Stimulated activated CD8-positive, alpha-beta memory T cell treated with anti-CD3 and anti-CD28 coated beads, Interleukin-2, amount 100 ng/mL, for 1 hour (primary cell): ENCODE measurements around the gene ST8SIA5.

Source experiments
- DNase-seq, 2 donors: peaks; one replicate each; pipeline ENCODE4 v3.0.0-alpha.2; 2020; ENCODE audit warnings: low read depth in 2 of 2

ST8SIA5 gene

DNA sequence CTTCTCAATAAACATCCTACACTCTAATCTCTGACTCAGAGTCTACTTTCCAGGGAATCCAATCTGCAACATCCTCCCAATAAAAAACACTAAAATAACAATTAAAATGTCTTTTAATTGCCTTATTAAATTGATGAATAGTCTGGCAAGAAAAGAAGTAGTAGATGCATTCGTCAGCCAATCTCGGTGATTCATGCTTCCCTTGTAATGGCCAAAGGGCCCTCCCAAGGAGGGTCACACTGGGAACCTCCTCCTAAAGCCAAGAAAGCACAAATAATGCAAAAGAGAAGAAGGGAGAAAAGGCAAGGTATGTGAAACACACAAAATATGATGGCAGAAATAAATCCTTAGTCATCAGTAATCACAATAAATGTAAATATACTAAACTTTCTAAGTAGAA, 16.8 kb downstream of the ST8SIA5 start:
- no peak for DNase-seq

DNA sequence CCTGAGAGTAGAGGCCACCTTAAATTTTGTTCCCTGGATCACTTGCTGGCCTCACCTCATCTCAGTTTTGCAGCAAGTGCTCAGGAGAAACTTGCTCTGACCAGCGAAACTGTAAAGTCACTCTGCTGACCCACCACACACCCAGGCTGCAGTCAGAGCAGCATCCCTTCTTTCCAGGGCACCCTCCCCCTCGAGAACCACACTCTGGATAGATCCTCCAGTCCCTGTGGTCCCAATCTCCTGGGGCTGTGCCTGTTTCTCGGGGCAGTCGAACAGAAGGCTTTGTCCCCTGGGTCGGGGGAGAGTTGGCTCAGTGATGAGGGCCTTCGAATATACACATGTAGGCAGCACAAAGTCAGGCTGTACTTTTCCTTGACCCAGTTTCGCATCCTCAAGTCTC, 18.4 kb downstream of the ST8SIA5 start:
- DNase-seq: no peak

DNA sequence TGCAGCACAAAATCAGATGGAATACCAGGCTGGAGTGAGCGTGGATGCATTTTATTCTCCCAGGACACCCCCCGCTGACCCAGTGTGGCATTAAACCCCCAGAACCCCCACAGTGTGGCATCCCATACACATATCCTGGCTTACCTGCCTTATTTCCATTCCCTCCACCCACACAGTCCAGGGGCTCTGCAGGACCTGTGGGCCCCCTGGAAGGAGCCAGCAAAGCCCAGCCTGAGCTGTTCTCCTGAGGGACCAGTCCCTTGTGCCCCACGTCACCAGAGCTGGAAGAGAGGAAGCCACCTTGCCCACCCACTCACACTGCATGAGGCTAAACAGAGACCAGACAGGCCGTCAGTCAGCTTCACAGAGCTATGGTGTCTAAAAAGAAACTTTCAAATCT, 20.1 kb downstream of the ST8SIA5 start:
- no peak for DNase-seq

DNA sequence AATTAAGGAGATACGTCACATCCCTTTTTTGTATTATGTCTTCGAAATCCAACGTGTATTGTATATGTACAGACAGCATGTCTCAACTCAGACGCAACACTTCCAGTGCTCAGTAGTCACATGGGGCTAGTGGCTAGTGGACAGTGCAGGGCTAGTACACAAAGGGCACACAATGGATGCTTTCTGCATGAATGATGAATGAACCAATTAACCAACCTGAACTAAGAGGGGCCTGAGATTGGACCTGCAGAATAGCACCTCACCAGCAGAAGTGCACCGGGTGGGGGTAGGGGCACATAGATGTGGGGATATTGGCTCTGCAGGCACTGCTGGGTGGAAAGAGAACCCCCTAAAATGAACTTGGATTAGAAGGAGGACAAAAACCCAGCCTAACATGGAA, 20.7 kb downstream of the ST8SIA5 start:
- DNase-seq: no peak

DNA sequence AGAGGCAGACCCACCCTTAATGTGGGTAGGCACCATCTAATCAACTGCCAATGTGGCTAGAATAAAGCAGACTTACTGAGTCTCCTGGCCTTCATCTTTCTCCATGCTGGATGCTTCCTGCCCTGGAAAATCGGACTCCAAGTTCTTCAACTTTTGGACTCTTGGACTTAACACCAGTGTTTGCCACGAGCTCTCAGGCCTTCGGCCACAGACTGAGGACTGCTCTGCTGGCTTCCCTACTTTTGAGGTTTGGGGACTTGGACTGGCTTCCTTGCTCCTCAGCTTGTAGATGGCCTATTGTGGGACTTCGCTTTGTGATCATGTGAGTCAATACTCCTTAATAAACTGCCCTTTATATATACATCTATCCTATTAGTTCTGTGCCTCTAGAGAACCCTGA, 21.9 kb downstream of the ST8SIA5 start:
- no peak for DNase-seq

DNA sequence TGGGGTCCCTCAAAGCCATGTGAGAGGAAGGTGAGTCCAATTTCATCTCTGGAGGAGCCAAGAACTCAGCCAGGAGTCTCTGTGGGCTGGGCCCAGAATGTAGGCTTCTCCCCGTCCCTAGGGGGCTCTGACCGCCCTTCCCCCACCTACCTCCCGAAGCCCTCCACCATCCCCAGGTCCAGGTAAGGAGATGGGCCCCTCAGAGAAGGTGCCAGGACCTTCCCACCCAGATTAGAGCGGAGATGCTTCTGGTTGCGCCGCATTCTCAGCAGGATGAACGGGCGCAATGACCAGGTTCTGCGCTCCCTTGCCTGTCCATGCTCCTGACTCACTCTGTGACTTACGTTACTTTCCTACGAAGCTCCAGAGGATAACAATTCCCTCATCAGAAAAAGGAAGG, 23.0 kb downstream of the ST8SIA5 start:
- no peak for DNase-seq

DNA sequence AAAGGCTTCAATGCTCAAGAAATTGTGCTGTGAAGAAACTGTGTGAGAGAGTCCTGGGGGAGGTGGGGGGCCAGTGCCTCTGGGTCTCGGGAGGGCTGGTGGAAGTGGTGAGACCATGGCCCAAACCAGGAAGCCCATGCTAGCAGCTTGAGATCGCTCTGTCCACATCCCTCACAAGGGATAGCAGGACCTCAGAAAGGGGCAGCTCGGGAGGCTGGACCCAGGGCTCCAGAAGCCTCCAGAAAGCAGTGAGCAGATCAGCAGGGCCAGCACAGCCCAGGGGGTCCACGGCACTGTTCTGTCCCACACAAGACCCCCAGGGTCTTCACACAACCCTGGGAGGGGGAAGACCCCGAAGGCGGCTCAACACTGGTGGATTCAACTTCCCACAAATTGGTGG, 24.1 kb downstream of the ST8SIA5 start:
- no peak for DNase-seq

DNA sequence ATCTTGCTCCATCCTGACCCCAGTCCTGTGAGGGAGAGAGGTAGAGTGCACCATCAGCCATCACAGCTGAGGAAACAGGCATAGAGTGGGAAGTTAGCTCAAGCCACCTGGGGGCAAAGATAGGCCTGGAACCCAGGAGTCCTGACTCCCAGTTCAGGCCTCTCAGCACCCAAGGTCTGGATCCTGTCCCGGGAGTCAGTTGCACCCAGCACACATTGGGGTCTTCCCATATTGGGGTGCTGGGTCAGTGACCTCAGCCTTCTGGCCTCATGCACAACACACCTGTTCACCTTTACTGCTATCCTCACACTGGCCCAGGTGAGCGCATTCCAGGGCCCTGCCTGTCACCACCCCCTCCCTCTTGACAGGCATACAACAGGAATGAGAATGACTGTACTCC, 24.7 kb downstream of the ST8SIA5 start:
- no peak for DNase-seq

DNA sequence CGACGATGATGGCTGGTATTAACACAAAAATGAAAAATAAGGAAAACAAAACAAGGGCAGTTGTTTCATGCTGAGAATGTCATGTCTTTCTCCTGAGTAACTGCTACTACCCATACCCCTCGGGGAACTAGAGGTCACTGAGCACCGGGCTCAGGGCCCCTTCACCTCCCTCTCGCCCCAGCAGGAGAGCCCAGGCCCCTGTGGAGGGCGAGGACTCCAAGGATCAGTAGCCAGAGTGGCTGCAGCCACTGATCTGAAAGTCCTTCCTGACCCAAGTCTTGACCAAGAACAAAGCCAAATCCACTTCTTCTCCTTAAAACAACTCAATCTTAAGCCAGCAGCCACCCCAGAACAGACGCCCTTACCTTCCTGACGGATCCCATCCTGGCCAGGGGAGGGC, 25.5 kb downstream of the ST8SIA5 start:
- DNase-seq: no peak

DNA sequence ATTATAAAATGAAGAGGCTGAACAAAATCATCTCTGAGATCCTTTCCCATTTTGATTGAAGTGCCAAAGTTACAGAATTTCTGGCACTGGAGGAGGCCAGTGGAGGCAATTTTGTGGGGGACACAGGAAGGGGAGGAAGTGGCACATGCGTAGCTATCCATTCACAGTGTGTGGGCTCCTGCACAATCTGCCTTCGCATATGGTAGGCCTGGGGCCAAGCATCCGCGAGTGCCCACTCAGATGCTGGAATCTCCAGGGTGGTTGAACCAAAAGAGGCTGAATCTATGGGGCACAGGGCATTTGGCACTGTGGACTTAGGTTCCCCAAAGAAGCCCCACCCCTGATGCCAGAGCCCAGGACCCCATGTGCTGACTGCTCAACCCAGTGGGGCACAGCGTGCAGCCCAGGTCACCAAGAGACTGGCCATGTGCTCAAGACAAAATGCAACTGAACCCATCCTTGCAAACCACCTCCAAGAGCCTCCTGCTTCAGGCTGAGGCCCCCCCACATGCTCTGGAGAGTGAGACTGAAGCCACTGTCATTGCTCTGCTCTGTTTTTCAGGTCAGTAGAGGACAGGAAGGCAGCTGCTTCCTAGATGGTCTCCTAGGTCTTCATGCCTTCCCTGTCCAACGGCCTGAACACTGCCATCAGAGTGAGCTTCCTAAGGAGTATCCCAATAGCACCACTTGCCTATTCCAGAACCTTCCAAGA, 28.5 kb downstream of the ST8SIA5 start:
- DNase-seq: no peak

DNA sequence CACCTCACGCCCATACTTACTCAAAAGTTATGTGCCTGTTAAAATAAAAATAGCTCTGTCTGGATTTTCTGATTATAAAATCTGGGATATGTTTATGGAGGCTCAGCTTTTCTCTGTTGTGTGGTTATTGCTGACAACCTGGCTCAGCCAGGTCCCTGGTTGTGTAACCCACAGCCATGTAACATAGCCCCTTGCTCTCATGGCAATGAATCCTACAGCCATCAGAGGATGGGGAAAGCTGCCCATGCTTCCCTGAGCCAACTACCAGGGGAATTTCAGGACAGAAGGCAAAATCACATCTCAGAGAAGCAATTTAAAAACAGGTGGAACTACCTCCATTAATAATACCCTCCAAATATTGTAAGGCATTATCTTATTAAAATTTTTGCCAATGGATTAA, 29.7 kb downstream of the ST8SIA5 start:
- DNase-seq: no peak

DNA sequence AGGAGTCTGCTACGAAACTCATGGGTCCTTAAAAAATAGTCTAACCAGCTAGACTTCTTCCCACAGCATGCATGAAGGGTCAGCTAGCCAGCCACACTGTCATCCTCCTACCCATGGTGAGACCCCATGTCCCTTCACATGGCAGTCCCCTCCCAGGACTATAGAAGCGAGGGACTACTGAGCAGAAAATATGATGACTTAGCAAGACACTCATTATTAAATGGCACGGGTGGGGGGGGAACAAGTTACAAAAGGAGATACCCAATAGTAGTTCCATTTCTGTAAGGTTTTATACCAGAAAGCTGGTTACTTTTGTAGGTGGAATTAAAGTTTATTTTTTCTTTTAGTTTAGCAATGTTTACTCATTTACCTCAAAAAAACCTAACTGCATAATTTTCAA, 31.5 kb downstream of the ST8SIA5 start:
- DNase-seq: no peak

DNA sequence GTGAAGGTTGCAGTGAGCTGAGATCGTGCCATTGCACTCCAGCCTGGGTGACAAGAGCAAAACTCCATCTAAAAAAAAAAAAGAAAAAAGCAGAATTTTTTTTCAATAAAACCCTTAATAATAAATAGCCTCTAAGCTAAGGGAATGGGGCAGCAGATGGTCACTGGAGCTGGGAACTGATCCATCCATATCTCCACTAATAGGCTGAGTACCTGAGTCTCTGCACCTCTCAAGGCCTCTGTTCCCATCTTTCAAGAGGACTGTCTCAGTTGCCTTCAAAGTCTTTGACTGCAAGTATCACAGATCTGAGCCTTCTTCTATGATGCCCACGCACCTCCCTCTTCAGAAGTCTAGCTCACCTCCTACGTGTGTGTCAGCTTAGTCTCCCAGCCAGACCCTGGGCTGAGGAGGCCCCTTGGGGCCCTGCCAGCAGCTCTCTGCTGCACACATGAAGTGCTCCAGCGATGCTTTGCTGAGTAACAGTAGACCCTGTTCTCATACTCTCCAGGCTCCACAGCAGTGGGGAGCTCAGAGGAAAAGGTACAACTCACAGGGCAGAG, 32.9 kb downstream of the ST8SIA5 start:
- DNase-seq: no peak

DNA sequence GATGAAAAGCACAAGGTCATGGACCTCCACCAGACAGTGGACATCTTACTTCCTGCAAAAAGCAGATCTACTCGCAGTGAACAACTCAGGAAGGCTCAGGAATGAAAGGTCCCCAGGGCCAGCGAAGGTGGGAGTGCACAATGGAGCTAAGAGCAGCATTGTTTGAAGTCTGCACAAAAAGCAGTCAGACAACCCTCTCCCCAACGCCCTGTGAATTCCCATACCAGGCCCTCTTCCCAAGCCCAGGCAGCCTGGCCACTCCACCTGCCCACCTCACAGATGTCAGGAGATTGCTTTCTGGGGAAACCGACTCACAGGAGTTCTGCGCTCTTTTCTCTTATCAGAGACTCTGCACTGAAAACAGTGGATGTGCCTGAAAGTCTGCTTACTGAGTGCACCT, 34.8 kb downstream of the ST8SIA5 start:
- DNase-seq: no peak

DNA sequence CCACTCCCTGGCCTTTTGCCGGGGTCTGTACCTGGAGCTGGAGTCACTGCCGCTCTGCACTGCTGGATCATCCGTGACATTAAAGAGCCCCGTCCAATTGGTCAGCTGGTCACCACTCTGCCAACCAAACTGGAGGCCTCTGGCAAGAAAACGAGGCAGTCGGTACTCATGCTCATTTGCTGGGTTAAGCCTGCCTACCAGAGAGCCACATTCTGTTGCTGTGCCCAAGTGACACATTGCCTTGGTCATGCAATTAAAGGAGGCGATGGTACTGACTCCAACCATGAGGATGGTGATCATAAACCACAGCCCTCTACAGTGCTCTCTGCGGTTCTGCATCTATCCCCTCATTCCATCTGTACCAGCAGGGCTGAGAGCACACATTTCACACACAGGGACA, 35.5 kb downstream of the ST8SIA5 start:
- DNase-seq: no peak

DNA sequence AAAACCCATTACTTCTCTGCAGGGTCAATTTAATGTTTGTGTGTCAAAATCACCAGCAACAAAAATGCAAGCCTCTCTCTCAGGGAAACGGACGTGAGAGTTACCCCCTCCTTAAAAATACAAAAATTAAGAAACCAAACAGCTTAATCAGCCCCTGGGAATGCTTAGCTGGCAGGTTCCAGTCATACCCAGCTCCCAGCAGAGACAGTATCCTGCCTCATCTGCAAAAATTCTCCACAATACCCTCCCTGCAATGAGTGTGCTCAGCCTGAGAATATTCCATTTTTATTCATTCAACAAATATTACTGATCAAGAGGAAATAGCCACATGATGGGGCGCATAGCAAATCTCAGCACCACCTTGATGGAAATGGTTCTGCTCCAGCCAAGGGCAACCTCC, 36.3 kb downstream of the ST8SIA5 start:
- DNase-seq: no peak

DNA sequence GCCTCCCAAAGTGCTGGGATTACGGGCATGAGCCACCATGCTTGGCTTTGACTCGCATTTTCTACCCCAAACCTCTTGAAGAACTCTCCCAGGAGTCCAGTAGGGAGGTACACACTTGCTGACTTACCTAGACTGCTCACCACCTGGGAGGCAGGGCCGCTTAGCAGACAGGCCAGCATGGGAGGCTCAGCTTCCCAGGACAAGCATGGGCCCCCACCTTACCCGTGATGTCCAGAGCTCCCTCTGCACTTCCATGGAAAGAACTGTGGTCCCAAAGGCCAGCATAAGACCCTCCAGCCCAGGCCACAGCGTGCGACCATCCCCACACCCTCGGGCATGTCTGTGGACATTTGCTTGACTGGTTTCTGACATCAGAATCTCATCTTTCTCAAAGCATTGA, 36.8 kb downstream of the ST8SIA5 start:
- no peak for DNase-seq

DNA sequence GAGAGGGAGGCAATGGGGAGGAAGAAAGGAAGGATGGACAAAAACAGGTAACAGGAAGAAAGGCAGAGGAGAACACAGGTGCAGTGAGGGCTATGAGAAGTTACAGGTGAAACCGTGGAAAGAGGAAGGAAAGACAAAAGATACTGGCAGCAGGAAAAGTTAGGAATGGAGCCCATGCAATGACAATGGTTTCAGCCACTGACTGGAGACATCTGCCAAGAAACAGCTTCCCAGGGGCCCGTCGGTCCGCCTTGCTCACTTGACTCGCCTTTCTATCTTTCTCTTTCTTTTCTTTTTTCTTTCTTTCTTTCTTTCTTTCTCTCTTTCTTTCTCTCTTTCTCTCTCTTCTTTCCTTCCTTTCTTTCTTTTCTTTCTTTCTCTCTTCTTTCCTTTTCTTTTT, 37.5 kb downstream of the ST8SIA5 start:
- no peak for DNase-seq

DNA sequence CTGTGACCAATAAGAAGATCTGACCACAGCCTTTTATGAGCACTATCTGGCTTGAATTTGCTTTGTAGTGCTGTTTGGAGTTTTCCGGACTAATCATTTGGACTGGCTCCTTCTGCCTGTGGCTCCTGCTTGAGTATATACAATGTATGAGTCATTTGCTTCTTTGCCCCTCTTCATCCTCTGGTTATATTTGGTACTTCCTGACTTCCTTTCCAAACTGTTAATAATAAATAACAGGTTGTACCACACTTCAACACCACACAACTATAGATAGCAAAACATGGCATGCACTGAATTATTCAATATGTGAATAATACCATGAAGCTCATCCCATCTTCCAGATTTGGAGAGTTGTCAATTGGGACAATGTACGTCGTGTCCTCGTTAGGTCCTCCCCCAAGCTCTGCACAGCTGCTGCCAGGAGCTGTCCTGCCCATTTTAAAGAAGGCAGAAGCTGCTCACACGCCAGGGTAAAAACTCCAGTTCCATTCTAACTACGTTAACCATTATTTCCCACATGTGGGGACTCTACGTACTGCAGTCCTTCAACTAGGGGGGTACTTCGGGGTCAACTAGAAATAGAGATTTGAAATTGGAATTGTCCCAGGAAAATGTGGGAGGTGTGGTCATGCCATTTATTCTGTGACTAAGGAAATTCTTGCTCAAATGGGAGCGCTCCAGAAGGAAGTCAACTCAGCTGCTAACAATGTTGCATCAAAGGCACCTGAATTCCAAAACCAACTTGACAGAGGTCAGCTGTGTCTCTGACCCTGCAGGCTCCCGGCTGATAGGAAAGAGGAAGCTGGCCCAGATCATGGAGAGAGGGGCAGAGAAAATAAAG, 38.1 kb downstream of the ST8SIA5 start:
- no peak for DNase-seq

DNA sequence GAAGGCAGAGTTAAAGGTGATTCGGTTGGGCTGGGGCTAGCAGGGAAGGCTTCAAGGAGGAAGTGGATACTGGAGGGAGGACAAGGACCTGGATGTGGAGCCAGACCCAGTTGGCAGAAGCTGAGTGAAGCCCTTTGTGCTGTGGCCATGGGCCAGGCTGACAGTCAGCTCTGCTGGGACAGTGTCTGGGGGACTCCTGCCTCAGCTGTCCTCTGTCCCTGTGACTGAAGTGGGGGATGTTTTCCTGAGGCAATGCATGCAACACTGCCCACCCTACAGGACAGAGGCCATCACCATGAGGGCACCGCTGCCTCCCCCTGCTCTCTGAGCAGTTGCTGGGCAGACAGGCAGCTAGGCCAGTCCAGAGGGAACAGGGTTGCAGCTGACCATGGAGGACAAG, 40.0 kb downstream of the ST8SIA5 start:
- DNase-seq: no peak

DNA sequence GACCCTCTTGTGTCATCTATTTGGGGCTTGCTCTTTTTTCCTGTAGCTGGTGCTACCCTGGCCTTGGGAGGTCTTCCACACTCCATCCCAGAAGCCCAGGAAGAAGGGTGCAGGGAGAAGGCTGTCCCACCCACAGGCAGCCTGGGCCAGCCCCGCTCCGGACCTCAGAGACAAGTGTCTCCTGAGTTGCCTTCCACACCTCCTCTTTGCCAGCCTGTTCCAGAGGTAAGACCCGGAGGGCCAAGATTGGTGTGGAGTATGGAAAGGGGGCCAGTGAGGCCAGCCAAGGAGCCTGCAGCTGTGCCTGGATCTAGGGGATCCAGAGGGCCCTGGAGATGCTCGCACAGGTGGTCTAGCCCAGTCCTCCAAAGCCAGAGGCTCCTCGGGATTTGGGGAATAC, 40.5 kb downstream of the ST8SIA5 start:
- no peak for DNase-seq

DNA sequence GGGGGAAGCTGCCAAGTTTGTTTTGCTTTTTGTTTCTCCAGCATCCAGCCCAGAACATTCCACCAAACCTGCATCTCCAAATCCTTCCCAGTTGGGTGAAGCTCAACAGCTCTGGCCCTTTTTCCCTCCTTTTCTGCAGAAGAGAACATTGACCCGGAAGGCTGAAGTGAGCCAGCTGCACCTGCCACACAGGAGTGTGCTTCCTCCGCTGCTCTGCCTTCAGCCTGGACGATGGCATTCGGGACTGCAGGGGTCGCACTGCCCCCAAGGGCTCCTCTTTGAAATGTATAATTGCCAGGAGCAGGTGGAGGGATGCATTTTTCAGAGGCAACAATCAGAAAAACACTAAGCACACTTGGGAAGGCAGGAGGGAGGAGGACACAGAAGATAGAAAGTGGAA, 41.8 kb downstream of the ST8SIA5 start:
- DNase-seq: no peak

DNA sequence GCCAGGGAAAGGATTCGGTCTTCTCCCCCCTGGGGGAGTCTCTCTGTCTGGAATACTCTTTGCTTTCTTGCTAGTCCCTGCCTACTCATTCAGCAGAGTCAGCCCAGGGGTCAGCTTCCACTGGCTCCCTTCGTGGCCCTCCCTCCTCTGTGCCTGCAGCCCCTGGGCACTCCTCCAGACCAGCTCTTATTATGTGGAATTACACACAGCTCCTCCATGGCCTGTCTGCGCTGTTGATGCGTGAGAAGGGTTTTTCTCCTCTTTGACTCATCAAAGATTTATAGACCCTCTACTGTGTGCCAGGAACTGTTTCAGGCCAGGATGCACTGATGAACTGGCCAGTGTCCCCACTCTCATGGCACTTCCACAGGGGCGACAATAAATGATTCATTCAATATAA, 44.4 kb downstream of the ST8SIA5 start:
- no peak for DNase-seq
